Astrocyte (in vitro differentiated cells and primary cell): ENCODE data around the gene CISD2.

Experiments
- CTCF ChIP-seq: IDR thresholded peaks from 2 replicates; pipeline ENCODE4 v1.5.1; 2011; ENCODE audit warnings: low read depth, mild to moderate bottlenecking, inconsistent platforms, low read length, moderate library complexity; ENCODE audit not compliant: insufficient read depth
- EZH2 ChIP-seq: IDR thresholded peaks from 2 replicates; pipeline ENCODE4 v1.6.1; 2012; ENCODE audit warnings: mild to moderate bottlenecking, low read length, inconsistent platforms; ENCODE audit not compliant: insufficient read depth

DNA sequence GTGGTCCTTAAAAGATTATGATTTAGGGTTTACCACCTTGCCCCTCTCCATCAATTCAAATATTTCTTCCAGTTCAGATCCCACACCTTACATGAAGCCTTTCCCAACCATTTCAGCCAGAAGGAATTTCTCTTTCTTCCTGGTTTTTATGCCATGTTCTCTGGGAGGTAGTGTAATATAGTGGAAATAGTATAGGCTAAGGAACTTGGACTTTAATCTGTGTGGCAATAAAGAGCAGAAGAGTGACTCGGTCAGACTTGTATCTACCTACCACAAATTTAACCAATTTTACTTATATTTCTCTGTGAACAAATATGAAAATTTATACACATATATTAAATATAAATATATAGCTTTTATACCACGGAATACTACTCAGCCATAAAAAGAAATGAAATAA lies 18.4 kb upstream of the CISD2 start:
- TF ChIP-seq CTCF (no peak), EZH2 (no peak)
